ENCODE data around the gene OR7C1.

Gene OR7C1

DNA sequence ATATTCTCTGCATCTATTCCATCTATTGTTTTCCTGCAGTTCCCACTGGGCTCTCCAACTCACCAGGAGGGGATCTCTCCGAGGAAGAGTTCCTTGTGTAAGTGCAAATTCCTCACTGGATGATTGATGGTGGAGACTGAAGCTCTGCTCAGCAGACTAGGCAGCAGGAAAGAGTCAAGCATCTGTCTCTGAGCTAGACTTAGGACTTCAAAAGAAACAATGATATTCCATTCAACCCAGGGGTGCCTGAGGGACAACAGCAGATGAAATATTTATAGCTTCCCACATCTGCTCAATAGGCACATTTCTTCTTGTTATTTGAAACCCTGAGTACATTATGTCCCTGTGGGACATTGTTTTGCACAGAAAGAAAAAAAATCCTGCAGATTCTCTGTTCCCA lies at the start of gene OR7C1, which contains the start of gene OR7A5:
OR7C1 (minus strand) TSS at position 175 of the 400 bp plus-strand sequence. CDS start 35,049 bp downstream, outside the sequence.
OR7A5 (minus strand) TSS at position 175 of the 400 bp plus-strand sequence. CDS start 6,944 bp downstream, outside the sequence.
- Mint-ChIP-seq H3K27me3 (peaks cover 3% of the 10 kb centered on the region), H3K36me3 (no peaks in the 10 kb centered on the region), H3K9me3 (no peaks in the 10 kb centered on the region), H3K4me3 (no peak within 1 kb of the TSS), H3K4me1 (no peaks in the 10 kb centered on the region), H3K27ac (no peak within 1 kb of the TSS)

DNA sequence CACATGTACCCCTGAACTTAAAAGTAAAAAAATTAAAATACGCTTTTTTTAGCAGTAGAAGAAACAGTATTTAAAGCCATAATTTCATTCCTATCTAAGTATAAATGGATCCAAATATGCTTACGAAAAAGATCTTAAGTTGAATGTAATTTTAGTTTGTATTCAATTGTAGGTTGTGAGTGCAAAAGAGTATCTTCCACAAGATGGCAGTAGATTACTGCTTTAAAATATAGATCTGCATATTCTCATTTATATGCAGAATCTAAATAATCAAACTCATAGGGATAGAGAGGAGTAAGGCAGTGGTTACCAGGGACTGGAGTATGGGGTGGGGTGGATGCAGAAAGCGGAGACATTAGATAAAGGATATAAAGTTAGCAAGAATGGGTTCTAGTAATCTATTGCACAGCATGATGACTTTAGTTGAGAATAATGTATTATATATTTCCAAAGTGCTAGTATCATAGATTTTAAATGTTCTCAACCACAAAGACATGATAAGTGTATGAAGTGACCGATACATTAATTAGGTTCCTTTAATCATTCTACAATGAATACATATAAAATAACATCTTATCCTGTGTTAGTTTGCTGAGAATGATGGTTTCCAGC lies 36.7 kb upstream of the OR7C1 start:
- Mint-ChIP-seq H3K4me1 (no peaks in the 10 kb centered on the region), H3K36me3 (no peaks in the 10 kb centered on the region), H3K27ac (no peak overlapping the region), H3K27me3 (peaks cover 24% of the 10 kb centered on the region), H3K9me3 (no peaks in the 10 kb centered on the region), H3K4me3 (no peak overlapping the region)

DNA sequence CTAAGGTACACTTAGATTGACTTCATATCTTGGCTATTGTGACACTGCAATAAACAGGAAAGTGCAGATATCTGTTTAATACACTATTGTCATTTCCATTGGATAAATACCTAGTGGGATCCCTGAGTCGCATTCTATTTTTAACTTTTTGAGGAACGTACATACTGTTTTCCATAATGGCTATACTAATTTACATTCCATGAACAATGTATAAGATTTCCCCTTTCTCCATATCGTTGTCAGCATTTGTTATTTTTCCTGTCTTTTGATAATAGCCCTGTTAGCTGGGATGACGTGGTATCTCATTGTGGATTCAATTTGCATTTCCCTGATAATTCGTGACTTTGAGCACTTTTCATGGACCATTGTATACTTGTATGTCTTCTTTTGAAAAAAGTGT lies 33.5 kb upstream of the OR7C1 start:
- Mint-ChIP-seq H3K4me1 (no peaks in the 10 kb centered on the region), H3K4me3 (no peak overlapping the region), H3K36me3 (no peaks in the 10 kb centered on the region), H3K9me3 (no peaks in the 10 kb centered on the region), H3K27me3 (peaks cover 32% of the 10 kb centered on the region), H3K27ac (no peak overlapping the region)

DNA sequence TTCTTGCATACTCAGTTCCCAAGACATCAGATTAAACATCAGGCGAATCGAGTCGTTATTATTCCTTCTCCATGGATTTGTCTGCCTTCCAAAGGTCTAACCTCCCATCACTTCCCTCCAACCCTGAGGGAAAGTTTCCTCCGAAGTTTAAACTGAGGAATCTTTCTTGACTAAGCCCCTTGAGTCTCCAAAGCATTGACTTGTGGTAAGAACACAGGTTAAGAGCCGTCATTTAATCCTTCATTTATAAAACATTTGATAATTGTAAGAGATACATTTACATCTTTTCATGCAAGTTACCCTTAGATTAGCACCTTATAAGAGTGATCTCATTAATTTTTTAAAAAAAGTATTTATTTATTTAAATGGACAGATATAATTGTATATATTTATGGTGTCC lies 13.8 kb upstream of the OR7C1 start, which contains the start of gene OR7A10:
OR7A10 (minus strand) TSS at position 101 of the 400 bp plus-strand sequence. CDS start 7,045 bp downstream, outside the sequence.
- H3K27me3 Mint-ChIP-seq = peaks cover 20% of the 10 kb centered on the region
- H3K36me3 Mint-ChIP-seq = no peaks in the 10 kb centered on the region
- no peaks in the 10 kb centered on the region for H3K9me3 Mint-ChIP-seq
- peak within 1 kb of the TSS; percentile 25 for H3K27ac Mint-ChIP-seq
- no peaks in the 10 kb centered on the region for H3K4me1 Mint-ChIP-seq
- no peak within 1 kb of the TSS for H3K4me3 Mint-ChIP-seq

DNA sequence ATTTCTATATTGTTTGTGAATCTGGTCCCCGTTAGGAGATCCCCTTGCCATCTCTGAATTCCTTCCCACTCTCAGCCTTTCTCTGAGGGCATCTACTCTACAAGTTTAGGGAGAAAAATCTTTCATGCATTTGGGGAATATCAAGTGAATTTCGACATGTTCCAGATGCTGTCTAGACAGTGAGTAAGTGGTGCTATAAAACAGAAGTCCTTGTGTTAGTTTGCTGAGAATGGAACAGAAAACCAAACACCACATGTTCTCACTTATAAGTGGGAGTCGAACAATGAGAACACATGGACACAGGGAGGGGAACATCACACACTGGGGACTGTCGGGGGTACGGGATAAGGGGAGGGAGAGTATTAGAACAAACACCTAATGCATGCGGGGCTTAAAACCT lies 8.6 kb upstream of the OR7C1 start:
- Mint-ChIP-seq H3K9me3 (no peaks in the 10 kb centered on the region), H3K4me1 (no peaks in the 10 kb centered on the region), H3K4me3 (no peak overlapping the region), H3K27me3 (peaks cover 27% of the 10 kb centered on the region), H3K27ac (no peak overlapping the region), H3K36me3 (no peaks in the 10 kb centered on the region)

DNA sequence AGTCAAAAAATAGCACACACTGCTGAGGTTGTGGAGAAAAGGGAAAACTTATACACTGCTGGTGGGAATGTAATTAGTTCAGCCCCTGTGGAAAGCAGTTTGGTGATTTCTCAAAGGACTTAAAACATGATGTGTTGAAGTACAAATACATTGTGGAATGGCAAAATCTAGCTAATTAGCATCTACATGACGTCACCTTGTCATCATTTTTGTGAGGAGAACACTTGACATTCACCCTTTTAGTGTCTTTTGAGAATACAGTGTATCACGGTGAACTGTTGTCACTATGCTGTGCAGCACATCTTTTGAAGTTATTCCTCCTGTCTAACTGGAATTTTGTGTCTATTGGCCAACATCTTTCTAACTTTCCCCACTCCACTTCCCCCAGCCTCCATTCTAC lies 8.2 kb upstream of the OR7C1 start:
- no peak overlapping the region for H3K27ac Mint-ChIP-seq
- H3K4me3 Mint-ChIP-seq = no peak overlapping the region
- no peaks in the 10 kb centered on the region for H3K9me3 Mint-ChIP-seq
- H3K36me3 Mint-ChIP-seq = no peaks in the 10 kb centered on the region
- H3K4me1 Mint-ChIP-seq = no peaks in the 10 kb centered on the region
- peaks cover 23% of the 10 kb centered on the region for H3K27me3 Mint-ChIP-seq

DNA sequence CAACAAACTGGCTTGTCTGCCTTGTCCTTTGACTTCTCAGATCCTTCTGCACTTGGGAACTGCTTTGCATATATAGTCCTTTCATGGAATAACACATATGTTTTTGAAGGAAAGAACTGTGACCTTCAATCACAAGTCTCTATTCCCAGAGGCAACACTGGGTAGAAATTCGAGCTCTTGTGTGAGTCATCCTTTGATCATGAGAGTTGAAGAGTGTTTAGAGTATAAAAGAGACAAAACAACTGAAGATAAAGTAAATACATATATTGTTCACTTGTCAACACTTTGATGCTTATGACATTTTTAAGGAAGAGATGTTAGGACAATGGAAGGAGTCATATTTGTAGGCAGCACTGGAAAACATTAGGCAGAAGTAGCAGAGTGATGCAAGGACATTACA lies 5.2 kb upstream of the OR7C1 start:
- Mint-ChIP-seq H3K9me3 (no peaks in the 10 kb centered on the region), H3K4me1 (no peaks in the 10 kb centered on the region), H3K4me3 (no peak overlapping the region), H3K27me3 (peaks cover 22% of the 10 kb centered on the region), H3K36me3 (no peaks in the 10 kb centered on the region), H3K27ac (no peak overlapping the region)

DNA sequence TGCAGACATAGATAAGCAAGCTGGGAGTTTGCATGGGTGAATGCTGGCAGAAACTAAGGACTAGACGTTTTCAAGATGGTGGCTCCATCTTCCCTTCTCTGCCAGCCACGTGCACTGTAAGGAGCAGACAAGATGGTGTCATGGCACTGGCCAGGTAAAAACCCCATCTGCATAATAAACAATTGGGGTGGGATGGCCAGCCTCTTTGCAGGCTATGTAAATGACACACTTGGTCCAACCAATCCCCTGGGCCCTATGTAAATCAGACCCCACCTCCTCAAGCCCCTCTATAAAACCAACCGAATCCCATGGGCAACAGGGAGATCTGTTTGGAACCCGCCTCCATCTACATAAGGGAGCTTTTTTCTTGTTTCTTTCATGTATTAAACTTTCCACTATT lies 2.4 kb upstream of the OR7C1 start:
- H3K27me3 Mint-ChIP-seq = peaks cover 12% of the 10 kb centered on the region
- H3K4me1 Mint-ChIP-seq = no peaks in the 10 kb centered on the region
- H3K9me3 Mint-ChIP-seq = no peaks in the 10 kb centered on the region
- H3K4me3 Mint-ChIP-seq = no peak overlapping the region
- no peaks in the 10 kb centered on the region for H3K36me3 Mint-ChIP-seq
- H3K27ac Mint-ChIP-seq = no peak overlapping the region

DNA sequence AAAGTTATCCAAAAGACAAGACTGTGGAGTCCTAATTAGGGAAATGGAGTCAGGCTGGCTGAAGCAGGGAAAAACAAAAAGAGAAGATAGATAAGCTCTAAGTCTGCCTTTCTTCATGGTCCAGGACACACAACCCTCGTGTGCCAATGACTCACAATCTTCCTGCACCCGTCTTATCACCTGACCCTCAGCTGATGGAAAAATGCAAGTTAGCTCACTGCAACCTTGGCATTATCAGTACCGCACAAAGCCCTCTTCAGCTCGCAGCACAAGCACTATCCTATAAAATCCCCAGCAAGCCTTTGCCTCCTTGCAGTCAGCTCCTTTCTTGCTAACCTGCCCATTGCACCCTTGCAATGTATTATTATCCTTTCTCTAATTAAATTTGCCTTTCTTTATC lies 4.3 kb downstream of the OR7C1 start:
- Mint-ChIP-seq H3K27ac (no peak overlapping the region), H3K4me3 (no peak overlapping the region), H3K4me1 (no peaks in the 10 kb centered on the region), H3K9me3 (no peaks in the 10 kb centered on the region), H3K27me3 (peaks cover 17% of the 10 kb centered on the region), H3K36me3 (no peaks in the 10 kb centered on the region)

DNA sequence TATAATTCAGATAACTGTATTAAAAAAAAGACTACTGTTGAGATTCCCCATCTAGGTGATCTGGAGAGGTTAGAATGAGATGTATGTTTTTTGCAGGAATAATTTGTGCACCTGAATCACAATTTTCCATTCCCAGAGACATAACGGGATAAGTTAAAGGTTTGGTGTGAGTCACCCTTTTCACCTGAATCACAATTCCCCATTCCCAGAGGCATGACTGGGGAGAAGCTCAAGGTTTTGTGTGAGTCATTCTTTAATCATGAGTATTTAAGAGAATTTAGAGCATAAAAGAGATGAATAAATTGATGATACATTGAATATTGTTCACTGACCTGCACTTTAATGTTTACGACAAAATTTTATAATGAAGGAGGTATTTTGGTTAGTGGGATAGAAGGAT lies 9.0 kb downstream of the OR7C1 start:
- no peak overlapping the region for H3K27ac Mint-ChIP-seq
- peaks cover 5% of the 10 kb centered on the region for H3K9me3 Mint-ChIP-seq
- no peaks in the 10 kb centered on the region for H3K36me3 Mint-ChIP-seq
- no peak overlapping the region for H3K4me3 Mint-ChIP-seq
- H3K4me1 Mint-ChIP-seq = no peaks in the 10 kb centered on the region
- peaks cover 33% of the 10 kb centered on the region for H3K27me3 Mint-ChIP-seq

DNA sequence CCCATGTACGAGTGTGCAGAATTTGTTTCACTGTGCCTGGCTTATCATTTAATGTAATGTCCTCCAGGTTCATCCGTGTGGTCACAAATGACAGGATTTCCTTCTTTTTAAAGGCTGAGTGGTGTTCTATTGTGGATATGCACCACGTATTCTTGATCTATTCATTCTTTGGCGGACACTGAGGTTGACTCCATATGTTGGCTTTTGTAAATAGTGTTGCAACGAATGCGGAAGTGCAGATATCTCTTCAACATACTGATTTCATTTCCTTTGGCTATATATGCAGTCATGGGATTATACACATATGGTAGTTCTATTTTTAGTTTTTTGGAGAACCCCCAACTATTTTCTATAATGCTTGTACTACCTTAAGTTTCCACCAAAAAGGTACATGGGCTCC lies 13.0 kb downstream of the OR7C1 start:
- Mint-ChIP-seq H3K27ac (no peak overlapping the region), H3K27me3 (peaks cover 27% of the 10 kb centered on the region), H3K4me3 (no peak overlapping the region), H3K4me1 (no peaks in the 10 kb centered on the region), H3K9me3 (peaks cover 5% of the 10 kb centered on the region), H3K36me3 (no peaks in the 10 kb centered on the region)

DNA sequence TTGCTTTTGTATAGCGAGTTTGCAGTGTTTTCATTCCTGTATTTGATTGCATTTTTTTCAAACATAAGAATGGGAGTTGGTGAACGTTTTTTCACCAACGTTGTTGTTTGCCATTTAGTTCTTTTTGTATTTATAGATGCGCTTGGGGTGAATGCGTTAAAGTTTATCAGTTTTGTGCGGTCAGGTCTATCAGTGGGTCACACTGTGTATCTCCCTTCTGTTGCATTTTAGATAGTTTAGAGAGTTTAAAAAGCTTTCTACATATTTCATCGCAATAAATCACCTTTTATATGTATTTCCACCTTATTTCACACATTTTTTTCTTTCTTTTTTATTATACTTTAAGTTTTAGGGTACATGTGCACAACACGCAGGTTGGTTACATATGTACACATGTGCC lies 16.4 kb downstream of the OR7C1 start:
- H3K4me3 Mint-ChIP-seq = no peak overlapping the region
- H3K4me1 Mint-ChIP-seq = no peaks in the 10 kb centered on the region
- H3K27me3 Mint-ChIP-seq = peaks cover 11% of the 10 kb centered on the region
- no peaks in the 10 kb centered on the region for H3K9me3 Mint-ChIP-seq
- H3K36me3 Mint-ChIP-seq = no peaks in the 10 kb centered on the region
- no peak overlapping the region for H3K27ac Mint-ChIP-seq

DNA sequence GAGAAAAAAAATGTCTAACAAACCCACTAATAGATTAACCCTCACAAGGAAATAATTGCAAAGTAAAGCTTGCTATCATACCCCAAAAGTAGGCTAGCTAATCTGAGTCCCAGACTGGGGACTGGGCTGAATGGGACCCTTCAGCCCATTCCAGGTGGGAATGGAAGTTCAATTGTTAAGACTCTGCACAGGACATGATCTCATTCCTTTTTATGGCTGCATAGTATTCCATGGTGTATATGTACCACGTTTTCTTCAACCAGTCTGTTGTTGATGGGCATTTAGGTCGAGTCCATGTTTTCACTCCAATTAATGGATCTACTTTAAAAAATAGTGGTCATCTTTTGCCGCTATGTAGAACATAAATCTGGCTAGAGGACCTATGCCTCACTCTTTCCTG lies 17.9 kb downstream of the OR7C1 start:
- Mint-ChIP-seq H3K4me1 (no peaks in the 10 kb centered on the region), H3K9me3 (no peaks in the 10 kb centered on the region), H3K4me3 (no peak overlapping the region), H3K27ac (no peak overlapping the region), H3K27me3 (peaks cover 5% of the 10 kb centered on the region), H3K36me3 (no peaks in the 10 kb centered on the region)

DNA sequence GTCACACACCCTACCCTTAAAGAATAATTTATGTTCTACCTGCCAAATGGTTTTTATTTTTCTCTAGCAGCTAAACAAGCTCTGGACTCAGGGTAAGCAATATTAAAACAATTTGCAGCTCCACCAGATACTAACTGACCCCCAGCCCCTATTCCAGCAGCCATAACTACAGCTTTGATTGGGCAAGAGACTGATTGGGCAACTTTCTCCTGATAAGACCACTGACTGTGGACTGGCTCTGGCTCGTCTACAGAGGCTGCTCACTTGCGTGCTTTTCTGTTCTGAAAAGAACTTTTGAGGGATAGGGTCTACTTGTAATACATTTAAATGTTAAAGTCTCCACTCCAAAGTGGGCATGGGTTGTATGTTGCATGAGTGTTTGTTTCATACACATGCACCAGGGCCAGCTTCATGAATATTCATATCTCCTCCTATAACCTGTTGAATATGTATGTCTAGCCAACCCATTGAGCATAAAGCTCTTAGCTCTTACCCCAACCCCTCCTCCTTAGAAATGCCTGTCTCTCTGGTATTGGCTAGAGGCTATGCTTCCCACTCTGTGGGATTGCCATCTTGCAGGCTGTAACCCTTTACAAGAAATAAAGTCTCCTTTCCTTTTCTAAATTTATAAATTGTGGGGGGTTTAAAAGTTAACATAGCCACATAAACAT lies 19.9 kb downstream of the OR7C1 start:
- no peak overlapping the region for H3K4me3 Mint-ChIP-seq
- no peaks in the 10 kb centered on the region for H3K9me3 Mint-ChIP-seq
- no peak overlapping the region for H3K27ac Mint-ChIP-seq
- no peaks in the 10 kb centered on the region for H3K36me3 Mint-ChIP-seq
- H3K4me1 Mint-ChIP-seq = no peaks in the 10 kb centered on the region
- peaks cover 2% of the 10 kb centered on the region for H3K27me3 Mint-ChIP-seq

DNA sequence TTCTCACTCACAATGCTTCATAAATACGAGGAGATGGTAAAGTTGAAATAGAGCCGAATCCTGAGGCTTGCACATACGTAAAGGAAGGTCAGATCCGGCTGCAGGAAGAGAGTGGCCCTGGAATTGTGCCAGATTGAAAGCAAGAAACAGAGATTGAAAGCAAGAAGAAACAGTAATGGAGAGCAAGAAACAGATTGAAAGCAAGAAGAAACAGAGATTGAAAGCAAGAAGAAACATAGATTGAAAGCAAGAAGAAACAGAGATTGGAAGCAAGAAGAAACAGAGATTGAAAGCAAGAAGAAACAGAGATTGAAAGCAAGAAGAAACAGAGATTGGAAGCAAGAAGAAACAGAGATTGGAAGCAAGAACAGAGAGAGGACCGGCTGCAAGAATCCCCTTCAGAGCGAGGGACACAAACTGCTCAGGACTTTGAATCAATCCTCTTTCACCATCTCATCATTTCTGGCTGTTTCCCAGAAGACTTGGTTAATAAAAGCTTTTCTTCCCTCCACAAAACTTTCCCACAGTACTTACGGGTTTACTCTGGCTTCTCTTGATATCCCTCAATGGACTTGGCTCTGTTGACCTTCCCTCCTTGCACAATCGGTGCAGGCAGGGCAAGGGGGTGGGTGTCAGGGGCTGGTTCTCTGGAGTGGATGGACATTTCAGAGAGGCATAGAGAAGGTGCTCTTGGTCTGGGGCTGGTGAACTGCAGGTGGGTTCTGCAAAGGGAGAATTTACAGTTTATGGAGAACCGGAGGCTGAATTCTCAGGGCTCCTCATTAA lies 25.5 kb downstream of the OR7C1 start:
- Mint-ChIP-seq H3K4me1 (peaks cover 4% of the 10 kb centered on the region), H3K27me3 (peaks cover 5% of the 10 kb centered on the region), H3K36me3 (no peaks in the 10 kb centered on the region), H3K4me3 (no peak overlapping the region), H3K27ac (no peak overlapping the region), H3K9me3 (no peaks in the 10 kb centered on the region)

DNA sequence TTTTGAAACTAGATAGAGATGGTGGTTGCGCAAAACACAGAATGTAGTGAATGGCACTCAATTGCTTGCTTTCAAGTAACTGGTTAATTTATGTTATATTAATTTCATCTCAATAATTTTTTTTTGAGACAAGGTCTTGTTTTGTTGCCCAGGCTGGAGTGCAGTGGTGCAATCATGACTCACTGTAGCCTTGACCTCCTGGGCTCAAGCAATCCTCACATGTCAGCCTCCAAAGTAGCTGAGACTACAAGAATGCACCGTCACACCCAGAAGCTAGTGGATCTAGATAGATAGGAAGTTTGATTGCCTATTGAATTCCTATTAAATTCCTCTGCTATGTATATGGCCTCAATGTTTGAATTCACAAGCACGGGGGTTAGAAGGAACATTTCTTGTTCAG lies 30.2 kb downstream of the OR7C1 start:
- Mint-ChIP-seq H3K9me3 (no peaks in the 10 kb centered on the region), H3K4me3 (no peak overlapping the region), H3K4me1 (peaks cover 4% of the 10 kb centered on the region), H3K27me3 (peaks cover 3% of the 10 kb centered on the region), H3K36me3 (peaks cover 2% of the 10 kb centered on the region), H3K27ac (no peak overlapping the region)
